OCI-M2 (cell line): ENCODE data around the gene PPM1L.
"Not testable (repeated sequence)": the region's sequence is repeated elsewhere in the genome, so short reads cannot be mapped to it uniquely, and the experiment has no call there.

Experiments
- DNase-seq: peaks from one replicate; lab custom pipeline; 2025; ENCODE audit not compliant: unreplicated experiment; lab: John Stamatoyannopoulos, UW

PPM1L gene

DNA sequence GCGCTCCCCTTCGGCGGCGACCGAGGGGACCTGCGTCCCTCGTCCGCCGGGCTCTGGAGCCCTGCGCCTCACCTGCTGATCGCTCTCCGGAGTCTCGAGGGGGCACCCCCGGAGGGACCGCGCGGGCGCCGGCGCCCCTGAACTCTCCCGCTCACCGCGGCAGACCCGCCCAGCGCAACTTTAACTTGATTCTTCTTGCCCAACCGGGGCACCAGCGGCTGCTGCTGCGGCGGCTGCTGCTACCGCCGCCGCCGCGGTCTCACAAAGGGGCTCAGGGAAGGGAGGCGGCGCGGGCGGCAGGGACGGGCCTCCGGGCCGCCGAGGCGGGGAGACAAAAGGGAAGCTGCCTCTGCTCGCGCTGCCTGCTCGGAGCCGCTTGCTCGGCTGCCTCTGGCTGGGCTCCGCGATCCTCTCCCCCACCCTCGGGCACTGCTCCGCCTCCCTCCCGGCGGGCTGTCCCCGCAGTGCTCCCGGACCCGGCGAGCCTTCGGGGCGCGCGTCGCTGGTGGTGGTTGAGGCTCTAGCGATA lies at the start of gene PPM1L:
Gene PPM1L, plus strand, starts transcription at position 456 of the 529 bp plus-strand sequence.
- DNase-seq: no peak

- no peak for DNase-seq
These were observed 48.7 kb upstream of the PPM1L start for GRCh38 chr3:160707187-160707794.

DNA sequence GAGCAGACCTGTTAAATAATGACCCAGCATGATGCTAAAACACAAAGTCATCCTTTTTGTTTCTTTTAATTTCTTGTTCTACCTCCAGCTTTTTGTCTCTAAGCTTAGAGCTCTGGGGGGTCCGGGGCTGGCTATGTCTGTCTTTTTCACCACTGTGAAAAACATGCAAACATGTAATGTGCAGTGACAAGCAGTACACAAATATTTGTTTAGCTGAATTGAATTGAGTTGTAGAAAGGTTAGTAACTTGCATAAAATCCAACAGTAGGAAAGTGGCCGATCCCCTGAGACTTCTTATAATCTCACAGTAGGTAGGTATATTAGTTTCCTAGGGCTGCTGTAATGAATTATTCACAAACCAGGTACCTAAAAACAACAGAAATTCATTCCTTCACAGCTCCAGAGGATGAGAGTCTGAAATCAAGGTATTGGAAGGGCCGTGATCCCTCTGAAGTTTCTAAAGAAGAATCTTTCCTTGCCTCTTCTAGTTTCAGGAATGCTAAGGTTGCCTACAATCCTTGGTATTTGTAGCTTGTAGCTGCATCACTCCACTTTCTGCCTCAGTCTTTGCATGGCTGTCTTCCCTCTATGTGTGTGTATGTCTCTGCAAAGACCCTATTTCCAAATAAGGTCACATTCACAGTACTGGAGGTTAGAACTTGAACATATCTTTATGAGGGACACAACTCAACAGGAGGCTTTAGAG lies 46.4 kb upstream of the PPM1L start:
- no peak for DNase-seq

DNA sequence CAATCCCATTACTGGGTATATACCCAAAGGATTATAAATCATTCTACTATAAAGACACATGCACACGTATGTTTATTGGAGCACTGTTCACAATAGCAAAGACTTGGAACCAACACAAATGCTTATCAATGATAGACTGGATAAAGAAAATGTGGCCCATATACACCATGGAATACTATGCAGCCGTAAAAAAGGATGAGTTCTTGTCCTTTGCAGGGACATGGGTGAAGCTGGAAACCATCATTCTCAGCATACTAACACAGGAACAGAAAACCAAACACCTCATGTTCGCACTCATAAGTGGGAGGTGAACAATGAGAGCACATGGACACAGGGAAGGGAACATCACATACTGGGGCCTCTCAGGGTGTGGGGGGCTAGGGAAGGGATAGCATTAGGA lies 42.9 kb upstream of the PPM1L start:
- not testable (repeated sequence) for DNase-seq

DNA sequence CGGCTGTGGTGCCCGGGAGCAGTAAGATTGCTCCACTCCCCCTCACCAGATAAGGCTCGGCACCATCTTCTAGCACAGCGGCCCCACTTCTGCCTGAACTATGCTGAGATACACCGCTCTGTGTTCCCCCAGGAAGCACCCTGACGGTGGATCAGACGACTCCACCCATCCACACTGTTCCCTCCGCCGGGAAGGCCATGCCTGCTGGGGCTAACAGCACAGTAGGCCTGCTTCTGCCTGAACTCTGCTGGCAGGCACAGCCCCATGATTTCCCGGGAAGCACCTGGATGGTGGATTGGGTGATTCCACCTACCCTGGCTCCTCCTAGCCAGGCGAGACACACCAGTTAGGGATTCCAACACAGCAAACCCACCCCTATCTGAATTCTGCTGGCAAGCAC lies 36.3 kb upstream of the PPM1L start:
- no peak for DNase-seq

GRCh38 chr3:160720123-160720746 lies 35.8 kb upstream of the PPM1L start:
- DNase-seq: no peak

GRCh38 chr3:160722331-160722730 lies 33.7 kb upstream of the PPM1L start:
- DNase-seq: no peak

- DNase-seq: no peak
These were observed 30.7 kb upstream of the PPM1L start for GRCh38 chr3:160725338-160725737.

- no peak for DNase-seq
These were observed 20.2 kb upstream of the PPM1L start for GRCh38 chr3:160735826-160736225.

DNA sequence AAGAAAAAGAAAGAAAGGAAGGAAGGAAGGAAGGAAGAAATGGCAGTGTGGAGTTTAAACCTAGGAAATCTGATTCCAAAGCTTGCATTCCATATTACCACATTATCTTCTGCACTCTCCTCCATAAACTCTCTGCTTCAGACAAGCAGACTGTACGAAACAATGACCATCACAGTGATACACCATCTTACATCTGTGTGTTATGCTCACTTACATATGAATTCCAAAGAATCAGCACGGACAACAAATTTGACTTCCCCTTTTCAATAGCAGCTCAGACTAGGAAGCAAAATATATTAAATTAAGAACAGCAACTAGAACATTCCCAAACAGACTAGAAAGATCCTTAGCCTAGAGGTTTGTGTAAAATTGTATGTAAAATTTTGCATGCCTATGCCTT lies 18.0 kb upstream of the PPM1L start:
- no peak for DNase-seq

- DNase-seq: no peak
These were observed 17.0 kb upstream of the PPM1L start for GRCh38 chr3:160739079-160739478.

GRCh38 chr3:160746976-160747375 lies 9.1 kb upstream of the PPM1L start:
- DNase-seq: no peak

DNA sequence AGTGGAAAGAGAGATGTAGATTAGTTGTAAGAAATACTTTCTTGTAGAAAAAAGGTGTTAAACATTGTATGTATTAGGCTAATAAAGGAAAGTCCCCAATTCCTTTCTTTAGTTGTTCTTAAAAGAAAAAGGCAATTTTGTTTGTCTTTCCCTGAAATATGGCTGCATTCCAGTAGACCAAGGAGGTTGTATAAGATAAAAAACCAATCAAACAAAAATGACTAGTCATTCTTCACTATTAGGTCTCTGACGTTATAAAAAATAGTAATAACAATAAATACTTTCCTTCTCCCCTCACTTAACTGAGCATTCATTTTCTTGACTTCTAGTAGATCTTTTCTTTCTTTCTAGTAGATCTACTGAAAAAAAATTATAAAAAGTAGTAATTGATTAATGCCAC lies 8.6 kb upstream of the PPM1L start:
- no peak for DNase-seq

- DNase-seq: no peak
These were observed 7.8 kb upstream of the PPM1L start for GRCh38 chr3:160748231-160748630.

DNA sequence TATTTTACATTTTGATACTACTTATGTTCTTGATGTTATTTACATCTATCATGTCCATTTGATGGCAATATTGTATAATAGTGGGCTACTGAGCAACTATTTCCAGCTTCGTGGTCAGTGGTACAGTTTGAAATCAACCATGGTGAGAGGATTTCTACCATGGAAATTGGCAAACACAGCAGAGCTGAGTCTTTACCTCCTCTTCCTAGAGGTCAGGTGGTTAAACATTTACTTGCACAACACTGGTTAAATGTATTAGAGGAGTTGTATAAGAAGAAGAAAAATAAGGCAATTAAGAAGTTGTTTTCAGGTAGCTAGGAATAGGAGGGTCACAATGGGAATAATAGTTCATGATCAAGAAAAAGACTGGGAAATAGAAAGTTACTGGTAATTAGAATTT lies 7.2 kb upstream of the PPM1L start:
- DNase-seq: no peak

GRCh38 chr3:160753953-160754352 lies 2.1 kb upstream of the PPM1L start:
- DNase-seq: no peak

- no peak for DNase-seq
These were observed 1.6 kb upstream of the PPM1L start for GRCh38 chr3:160754371-160754854.

GRCh38 chr3:160754855-160755747 lies 930 bp upstream of the PPM1L start:
- peak; percentile 62 for DNase-seq

- no peak for DNase-seq
These were observed 1.4 kb downstream of the PPM1L start for GRCh38 chr3:160757233-160758106.

DNA sequence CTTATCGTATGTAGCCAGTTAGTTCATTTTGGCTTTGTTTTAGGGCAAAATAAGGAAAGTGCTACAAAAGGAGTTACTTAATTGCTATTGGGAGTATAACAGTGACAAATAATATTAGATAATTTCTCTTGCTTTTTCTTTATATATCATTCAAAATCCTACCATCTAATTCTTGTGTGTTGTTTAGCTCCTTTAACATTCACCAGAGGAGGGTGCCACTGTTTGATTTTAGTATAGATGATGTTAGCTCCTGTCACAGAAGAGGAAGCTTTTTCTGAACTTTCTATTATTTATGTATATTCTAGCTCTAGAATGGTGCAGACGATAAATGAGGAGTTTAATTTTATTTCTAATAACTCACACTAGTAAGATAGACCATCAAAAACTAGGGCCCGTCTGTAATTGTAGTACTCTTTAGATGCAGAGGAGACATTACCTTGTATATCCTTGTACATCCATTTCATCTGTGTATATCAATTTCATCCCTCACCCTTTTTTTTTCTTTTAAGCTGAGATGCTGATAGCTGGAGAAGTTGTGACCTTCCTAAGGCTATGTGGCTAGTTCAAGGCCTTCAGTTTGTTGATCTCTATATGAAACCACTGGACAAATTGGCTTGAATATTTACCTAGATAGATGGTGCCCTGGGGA lies 3.0 kb downstream of the PPM1L start:
- DNase-seq: no peak
